DMS53 treated with DMSO at 0.1 percent for 48 hours (cell line): ENCODE results near the gene DNAH10.
"Not testable (repeated sequence)": the region's sequence is repeated elsewhere in the genome, so short reads cannot be mapped to it uniquely, and the experiment has no call there.

Source experiments
- DNase-seq: peaks from one replicate; lab custom pipeline; 2025; ENCODE audit not compliant: unreplicated experiment; lab: John Stamatoyannopoulos, UW

DNAH10 gene

GRCh38 chr12:123788541-123788940, 26.4 kb downstream of the DNAH10 start:
- DNase-seq = no peak

DNA sequence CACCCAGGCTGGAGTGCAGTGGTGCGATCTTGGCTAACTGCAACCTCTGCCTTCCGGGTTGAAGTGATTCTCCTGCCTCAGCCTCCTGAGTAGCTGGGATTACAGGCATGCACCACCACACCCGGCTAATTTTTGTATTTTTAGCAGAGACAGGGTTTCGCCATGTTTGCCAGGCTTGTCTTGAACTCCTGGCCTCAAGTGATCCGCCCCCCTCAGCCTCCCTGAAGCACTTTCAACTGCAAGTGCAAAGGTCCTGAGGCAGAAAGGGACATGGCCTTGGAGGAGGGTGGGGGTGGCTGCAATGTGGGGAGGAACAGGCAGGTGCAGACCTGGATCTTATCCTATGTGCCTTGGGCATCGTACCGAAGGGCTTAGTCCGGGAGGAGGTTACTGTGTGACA, 27.3 kb downstream of the DNAH10 start:
- not testable (repeated sequence) for DNase-seq

- no peak for DNase-seq
Measured at GRCh38 chr12:123790905-123791467, 28.9 kb downstream of the DNAH10 start.

GRCh38 chr12:123794027-123794426, 31.9 kb downstream of the DNAH10 start:
- no peak for DNase-seq

- DNase-seq = no peak
Measured at GRCh38 chr12:123798518-123798917, 36.4 kb downstream of the DNAH10 start.

DNA sequence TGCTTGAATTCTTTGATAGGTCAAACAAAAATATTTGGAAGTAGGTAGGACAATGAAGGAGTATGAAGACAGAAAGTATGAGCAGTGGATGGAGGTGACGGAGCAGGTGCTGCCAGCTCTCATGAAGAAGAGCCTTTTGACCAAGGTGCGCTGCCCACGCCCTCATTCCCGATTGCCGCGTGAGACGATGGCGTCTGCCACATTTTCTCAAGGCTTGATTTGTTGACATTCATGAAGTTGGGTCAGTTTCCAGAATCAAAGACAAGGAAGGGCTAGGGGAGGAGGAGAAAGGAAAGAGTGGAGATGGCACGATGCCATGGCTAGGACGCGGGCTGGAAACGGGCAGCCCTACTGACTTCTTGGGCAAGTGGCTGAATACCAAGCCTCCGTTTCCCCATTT, 37.1 kb downstream of the DNAH10 start:
- DNase-seq = no peak

DNA sequence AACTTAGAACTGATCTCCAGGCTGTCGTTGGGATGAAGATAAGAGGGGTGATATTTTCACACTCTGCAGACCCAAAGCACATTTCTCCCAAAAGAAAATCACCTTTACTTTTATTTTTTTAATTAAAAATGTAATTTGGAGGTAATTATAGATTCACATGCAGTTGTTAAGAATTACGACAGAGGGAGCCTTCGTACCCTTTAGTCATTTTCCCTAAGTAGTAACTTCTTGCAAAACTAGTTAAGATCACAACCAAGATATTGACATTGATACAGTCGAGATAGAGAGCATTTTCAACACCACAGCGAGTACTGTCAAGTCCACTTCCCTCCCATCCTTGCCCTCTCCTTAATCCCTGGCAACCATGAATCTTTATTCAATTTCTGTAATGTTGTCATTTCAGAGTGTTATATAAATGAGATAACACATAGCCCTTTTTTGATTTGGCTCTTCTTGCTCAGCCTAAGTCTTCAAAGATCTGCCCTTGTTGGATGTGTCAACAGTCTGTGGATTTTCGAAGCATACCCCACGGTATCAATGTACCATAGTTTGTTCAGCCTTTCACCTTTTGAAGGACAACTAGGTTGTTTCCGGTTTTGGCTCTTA, 39.6 kb downstream of the DNAH10 start:
- no peak for DNase-seq

DNA sequence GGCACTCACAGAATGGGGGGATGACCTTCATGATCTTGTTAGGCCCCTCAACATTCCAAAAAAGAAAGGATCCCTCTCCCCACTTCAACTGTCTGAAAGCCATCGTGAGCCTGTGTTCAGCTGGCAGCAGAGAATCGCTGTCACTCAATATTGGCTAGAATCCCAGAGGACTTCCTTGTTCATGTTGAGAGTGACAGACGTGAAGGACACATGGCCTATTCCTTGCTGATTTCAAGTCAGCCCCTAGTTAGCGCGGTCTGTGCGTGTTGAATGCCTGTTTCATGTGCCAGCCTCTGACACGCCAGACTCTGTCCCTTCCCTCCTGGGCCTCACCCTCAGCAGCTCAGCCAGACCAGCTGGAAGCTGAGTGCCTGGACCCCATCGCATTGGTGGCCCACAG, 43.1 kb downstream of the DNAH10 start:
- DNase-seq = no peak

GRCh38 chr12:123807002-123807401, 44.9 kb downstream of the DNAH10 start:
- no peak for DNase-seq

DNA sequence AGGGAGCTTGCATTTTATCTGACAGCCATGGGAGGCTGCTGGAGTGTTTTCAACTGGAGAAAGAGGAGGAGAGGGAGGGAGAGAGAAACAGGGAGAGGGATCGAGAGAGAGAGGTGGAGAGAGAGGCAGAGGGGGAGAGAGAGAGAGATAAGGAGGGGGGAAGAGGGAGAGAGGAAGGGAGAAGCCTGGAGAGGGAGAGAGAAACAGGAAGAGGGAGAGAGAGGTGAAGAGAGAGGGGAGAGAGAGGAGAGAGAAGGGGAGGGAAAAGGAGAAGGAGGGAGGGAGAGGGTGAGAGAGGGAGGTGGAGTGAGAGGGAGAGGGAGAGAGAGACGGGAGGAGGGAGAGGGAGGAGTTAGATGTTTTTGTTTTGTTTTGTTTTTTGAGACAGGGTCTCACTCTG, 45.6 kb downstream of the DNAH10 start:
- no peak for DNase-seq

DNA sequence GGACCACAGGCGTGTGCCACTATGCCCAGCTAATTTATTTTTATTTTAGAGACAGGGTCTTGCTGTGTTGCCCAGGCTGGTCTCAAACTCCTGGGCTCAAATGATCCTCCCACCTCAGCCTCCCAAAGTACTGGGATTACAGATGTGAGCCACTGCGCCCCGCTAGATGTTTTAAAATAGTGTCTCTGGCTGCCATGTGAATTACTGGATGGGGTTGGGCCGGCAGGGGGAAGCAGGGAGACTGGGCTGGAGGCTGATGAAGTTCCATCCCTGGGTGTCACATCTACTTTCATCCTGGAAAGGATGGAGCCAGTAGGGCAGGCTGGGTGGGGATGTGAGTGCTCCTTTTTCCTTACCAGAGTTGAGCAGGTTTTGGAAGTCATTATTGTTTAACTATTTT, 46.1 kb downstream of the DNAH10 start:
- DNase-seq = no peak

- no peak for DNase-seq
Measured at GRCh38 chr12:123813349-123813748, 51.2 kb downstream of the DNAH10 start.

DNA sequence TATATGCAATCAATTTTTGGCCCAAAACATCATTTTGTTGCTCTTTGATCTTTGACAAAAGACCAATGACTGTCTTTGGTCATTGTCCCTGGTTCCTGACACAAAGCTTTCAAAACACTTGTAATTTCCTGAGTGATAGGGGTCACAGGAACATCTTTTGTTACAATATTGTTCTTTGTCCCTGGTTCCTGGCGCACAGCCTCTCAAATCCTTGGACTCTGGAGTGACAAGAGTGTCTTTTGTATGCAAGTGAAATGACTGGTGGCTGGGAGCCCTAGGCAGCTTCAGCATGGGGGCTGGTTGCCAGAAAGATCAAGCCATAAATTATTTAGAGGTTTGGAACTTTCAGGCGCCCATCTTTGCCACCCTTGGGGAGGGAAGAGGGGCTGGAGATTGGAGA, 53.9 kb downstream of the DNAH10 start:
- no peak for DNase-seq

DNA sequence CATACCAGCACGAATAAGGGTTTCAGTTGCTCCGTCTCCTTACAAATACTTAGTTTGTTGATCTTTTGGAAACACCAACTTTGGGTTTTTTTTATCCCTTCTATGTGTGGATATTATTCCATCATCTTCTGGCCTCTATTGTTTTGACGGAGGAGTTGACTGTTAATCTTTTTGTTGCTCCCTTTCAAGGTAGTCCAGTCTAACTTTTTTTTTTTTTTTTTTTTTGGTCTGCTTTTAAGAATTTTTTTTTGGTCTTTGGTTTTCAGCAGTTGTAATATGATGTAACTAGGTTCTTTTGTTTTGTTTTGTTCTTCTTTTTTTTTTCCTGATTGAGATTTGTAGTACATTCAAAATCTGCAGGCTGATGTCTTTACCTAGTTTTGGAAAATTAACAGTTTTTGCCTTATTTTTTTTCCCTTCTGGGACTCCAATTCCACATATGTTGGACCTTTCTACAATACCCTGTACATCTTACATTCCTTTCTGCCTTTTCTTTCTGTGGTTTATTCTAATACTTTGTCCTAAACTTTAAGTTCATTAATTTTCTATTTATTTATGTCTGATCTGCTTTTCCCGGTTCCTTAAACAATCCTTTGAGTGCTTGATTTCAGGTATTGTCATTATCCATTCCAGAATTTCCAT, 54.9 kb downstream of the DNAH10 start:
- no peak for DNase-seq

DNA sequence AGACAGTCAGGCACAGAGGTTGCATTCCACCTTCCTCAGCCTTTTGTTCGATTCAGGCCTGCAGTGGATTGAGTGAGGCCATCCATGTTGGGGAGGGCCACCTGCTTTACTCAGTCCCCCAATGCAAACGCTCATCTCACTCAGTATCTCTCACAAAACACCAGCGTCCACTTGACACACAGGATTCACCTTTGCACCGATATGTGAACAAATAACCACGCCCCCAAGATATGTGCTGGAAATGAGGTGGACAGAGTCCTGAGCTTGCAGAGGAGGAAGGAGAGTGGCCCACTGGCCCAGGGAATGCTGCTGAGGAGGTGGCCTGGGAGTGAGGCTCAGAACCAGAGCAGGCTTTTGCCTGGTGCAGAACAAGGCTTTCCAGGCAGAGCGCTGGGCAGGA, 60.7 kb downstream of the DNAH10 start:
- DNase-seq = no peak

DNA sequence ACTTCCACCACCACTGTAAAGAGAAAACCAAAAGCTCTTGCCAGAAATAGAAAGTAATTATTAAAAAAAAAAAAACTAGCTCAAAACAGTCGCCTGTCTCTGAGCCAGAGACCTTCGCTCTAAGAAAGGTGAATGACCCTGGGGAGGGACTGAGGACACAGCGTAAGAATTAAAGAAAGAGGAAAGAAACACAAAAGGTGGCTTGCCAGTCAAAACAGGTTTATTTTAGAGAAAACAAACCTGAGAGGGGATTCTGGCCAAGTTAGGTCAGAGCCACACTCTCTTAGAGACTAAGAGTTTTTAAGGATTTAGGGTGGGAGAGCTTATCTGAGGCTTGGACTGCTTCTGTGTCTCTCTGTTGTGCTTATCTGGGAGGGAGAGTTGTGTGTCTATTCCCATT, 66.0 kb downstream of the DNAH10 start:
- DNase-seq = no peak

- no peak for DNase-seq
Measured at GRCh38 chr12:123828854-123829547, 66.9 kb downstream of the DNAH10 start.

DNA sequence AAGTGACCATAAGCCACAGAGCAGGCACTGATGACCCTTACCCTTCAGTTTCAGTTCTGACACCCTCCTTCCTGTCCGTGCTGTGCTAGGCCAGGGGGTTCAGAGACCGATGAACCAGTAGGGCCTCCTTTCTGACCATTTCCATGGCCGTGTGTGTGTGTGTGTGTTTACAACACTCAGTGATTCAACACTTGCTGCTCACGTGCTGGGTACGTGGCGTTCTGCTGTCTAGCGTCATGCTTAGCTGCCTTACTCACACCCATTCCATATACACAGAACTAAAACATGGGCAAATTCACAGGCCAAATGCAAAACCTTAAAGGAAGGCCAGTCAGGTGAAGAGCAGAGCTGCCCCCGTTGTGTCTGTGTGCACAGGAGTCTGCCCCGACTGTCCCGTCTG, 67.5 kb downstream of the DNAH10 start:
- DNase-seq = no peak

- no peak for DNase-seq
Measured at GRCh38 chr12:123830675-123831074, 68.6 kb downstream of the DNAH10 start.

DNA sequence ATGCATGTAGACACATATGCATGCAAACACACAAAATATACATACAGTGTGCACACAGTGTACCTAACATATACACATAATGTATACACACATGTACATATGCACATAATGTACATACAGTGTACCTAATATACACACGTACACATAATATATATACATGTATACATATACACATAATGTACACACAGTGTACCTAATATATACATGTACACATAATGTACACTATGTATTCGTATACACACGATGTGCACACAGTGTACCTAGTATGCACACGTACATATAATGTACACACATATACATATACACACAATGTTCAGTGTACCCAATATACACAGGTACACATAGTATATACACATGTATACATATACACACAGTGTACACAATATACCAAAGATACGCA, 70.0 kb downstream of the DNAH10 start:
- DNase-seq = no peak

- no peak for DNase-seq
Measured at GRCh38 chr12:123833830-123834229, 71.7 kb downstream of the DNAH10 start.

DNA sequence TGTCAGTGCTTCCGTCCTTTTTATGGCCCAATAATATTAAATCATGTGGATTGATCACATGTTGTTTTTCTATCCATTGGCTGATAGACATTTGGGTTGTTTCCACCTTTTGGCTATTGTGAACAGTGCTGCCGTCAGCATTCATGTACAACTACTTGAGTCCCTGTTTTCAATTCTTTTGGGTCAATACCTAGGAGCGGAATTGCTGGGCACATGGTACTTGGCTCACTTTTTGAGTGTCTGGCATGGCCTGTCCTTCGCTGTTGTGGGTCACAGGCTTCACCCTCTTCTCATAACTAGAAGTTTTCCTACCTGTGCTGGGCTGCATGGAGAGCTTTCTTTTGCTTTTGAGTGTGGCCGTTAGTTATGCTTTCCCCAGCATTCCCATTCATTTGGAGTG, 72.7 kb downstream of the DNAH10 start:
- no peak for DNase-seq
